ENCODE results near the gene DGKH. TPM values are rescaled to one million over a fixed set of nuclear protein-coding genes. Genes with fewer than 3 reads are reported as not detected.

Gene DGKH
- total and polyA plus RNA-seq, 2 donors (not counting 1 experiment from before 2014, with no cell fraction given): 0.06 to 0.67 TPM

DNA sequence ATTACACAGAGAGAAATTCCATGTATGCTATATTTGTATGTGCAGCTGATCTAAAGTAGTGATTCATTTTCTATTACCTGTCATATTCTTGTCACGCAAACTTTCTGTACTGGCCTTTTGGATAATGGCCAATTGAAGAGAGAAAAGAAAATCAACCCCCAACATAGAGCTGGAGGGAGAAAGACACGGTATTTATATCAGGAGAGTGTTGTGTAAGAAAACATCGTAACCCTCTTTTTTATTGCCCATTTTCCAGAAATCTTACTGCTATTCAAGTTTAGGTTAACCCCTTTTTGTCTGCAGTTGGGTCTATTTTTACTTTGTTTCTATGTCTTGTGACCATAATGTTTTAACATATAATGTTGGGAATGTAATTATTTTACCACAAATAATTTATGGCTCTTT, 27.9 kb downstream of the DGKH start:
- no peaks in the 10 kb centered on the region for H3K27me3 Mint-ChIP-seq
- ChIA-PET POLR2A (no interaction called here), CTCF (no interaction called here)
- DNase-seq (no peak), ATAC-seq (ENCODE audit: low read depth) (no peak)
- H3K27ac ChIP-seq (ENCODE audit: low read length in 2 of 2): no peak overlapping the region
- H4K20me1 ChIP-seq (ENCODE audit: control insufficient read depth, insufficient read depth, low read length, poor library complexity, severe bottlenecking): no peaks in the 10 kb centered on the region
- no peak overlapping the region for H2AFZ ChIP-seq (ENCODE audit: insufficient read depth, low read depth, low read length, poor library complexity, severe bottlenecking)
- intact Hi-C loops (cut with micrococcal nuclease): no loop called here
- no peaks in the 10 kb centered on the region for H3K36me3 ChIP-seq (replicated peaks in 1 of 2; ENCODE audit: control extremely low read depth in 1 of 2, control insufficient read depth in 1 of 2, extremely low read depth in 1 of 2, insufficient read depth in 2 of 2, low read length in 1 of 2)
- no CpG with 5 or more reads among the region's 3 CpGs for WGBS (ENCODE audit: insufficient coverage)
- H3K9me3 Mint-ChIP-seq (ENCODE audit: insufficient read depth): no peaks in the 10 kb centered on the region
- no peaks in the 10 kb centered on the region for H3K4me1 ChIP-seq (ENCODE audit: control insufficient read depth in 2 of 2, insufficient read depth in 2 of 2, low read length in 2 of 2)
- H3K9me3 ChIP-seq (ENCODE audit: control extremely low read depth in 1 of 3, control insufficient read depth in 2 of 3, insufficient read depth in 1 of 3, low read length in 2 of 3): no peaks in the 10 kb centered on the region
- no peaks in the 10 kb centered on the region for H3K79me2 ChIP-seq (ENCODE audit: control insufficient read depth, insufficient read depth, low read length)
- H3K4me3 ChIP-seq (ENCODE audit: control extremely low read depth in 1 of 5, extremely low read depth in 1 of 5, insufficient read depth in 1 of 5, low read depth in 2 of 5, low read length in 4 of 5): no peak overlapping the region
- TF ChIP-seq, protein P1, sequence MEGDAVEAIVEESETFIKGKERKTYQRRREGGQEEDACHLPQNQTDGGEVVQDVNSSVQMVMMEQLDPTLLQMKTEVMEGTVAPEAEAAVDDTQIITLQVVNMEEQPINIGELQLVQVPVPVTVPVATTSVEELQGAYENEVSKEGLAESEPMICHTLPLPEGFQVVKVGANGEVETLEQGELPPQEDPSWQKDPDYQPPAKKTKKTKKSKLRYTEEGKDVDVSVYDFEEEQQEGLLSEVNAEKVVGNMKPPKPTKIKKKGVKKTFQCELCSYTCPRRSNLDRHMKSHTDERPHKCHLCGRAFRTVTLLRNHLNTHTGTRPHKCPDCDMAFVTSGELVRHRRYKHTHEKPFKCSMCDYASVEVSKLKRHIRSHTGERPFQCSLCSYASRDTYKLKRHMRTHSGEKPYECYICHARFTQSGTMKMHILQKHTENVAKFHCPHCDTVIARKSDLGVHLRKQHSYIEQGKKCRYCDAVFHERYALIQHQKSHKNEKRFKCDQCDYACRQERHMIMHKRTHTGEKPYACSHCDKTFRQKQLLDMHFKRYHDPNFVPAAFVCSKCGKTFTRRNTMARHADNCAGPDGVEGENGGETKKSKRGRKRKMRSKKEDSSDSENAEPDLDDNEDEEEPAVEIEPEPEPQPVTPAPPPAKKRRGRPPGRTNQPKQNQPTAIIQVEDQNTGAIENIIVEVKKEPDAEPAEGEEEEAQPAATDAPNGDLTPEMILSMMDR (IDR thresholded peaks at IDR 0.05): no peak
- no peak for TF ChIP-seq EZH2 (IDR thresholded peaks at IDR 0.05; ENCODE audit: borderline replicate concordance, insufficient read depth, low read depth, low read length, poor library complexity, severe bottlenecking)
- H3K4me1 Mint-ChIP-seq: no peaks in the 10 kb centered on the region
- no peak overlapping the region for H3K4me3 Mint-ChIP-seq
- no peak overlapping the region for H3K9ac ChIP-seq (ENCODE audit: low read length)
- no peak overlapping the region for H3K4me2 ChIP-seq (replicated peaks; ENCODE audit: low read depth, low read length, poor library complexity, severe bottlenecking)
- H3K27me3 ChIP-seq (replicated peaks in 1 of 4; ENCODE audit: control extremely low read depth in 1 of 4, control insufficient read depth in 3 of 4, insufficient read depth in 4 of 4, low read length in 3 of 4): no peaks in the 10 kb centered on the region
- no peak overlapping the region for H3K27ac Mint-ChIP-seq

DNA sequence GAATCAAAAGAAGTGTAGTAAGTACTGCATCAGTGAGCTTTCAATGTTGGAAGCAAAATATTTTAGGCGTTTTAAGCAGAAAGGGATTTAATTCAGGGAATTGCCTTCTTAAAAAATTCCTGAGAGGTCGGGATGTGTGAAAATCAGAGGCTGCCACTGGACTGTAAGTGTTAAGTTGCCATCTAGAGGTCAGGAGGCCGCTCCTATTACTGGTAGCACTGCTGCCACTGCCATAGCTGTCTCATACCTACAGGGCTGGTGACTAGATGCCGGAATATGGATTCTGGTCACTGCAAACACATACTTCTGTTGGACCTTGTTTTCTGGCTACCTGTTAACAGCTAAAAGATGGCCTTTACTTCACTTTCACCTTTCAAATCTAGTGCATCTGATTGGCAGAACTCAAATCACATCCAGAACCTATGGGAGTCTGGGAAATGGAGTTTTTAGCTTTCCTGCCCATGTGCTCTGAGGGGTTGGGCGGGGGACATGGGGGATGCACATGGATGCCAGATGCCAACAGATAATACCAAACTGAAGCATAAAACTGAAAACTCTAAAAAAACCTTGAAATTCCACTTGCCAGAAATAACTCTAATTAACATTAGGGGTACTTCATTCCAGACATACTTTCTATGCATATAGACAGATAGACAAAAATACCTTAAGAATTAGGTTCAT, 29.8 kb downstream of the DGKH start:
- Histone ChIP-seq H3K36me3 (replicated peaks in 1 of 2; ENCODE audit: control extremely low read depth in 1 of 2, control insufficient read depth in 1 of 2, extremely low read depth in 1 of 2, insufficient read depth in 2 of 2, low read length in 1 of 2) (no peaks in the 10 kb centered on the region), H2AFZ (ENCODE audit: insufficient read depth, low read depth, low read length, poor library complexity, severe bottlenecking) (no peak overlapping the region), H4K20me1 (ENCODE audit: control insufficient read depth, insufficient read depth, low read length, poor library complexity, severe bottlenecking) (no peaks in the 10 kb centered on the region), H3K9me3 (ENCODE audit: control extremely low read depth in 1 of 3, control insufficient read depth in 2 of 3, insufficient read depth in 1 of 3, low read length in 2 of 3) (no peaks in the 10 kb centered on the region), H3K4me2 (replicated peaks; ENCODE audit: low read depth, low read length, poor library complexity, severe bottlenecking) (no peak overlapping the region), H3K4me1 (ENCODE audit: control insufficient read depth in 2 of 2, insufficient read depth in 2 of 2, low read length in 2 of 2) (no peaks in the 10 kb centered on the region), H3K27ac (ENCODE audit: low read length in 2 of 2) (no peak overlapping the region), H3K4me3 (ENCODE audit: control extremely low read depth in 1 of 5, extremely low read depth in 1 of 5, insufficient read depth in 1 of 5, low read depth in 2 of 5, low read length in 4 of 5) (no peak overlapping the region), H3K79me2 (ENCODE audit: control insufficient read depth, insufficient read depth, low read length) (no peaks in the 10 kb centered on the region), H3K9ac (ENCODE audit: low read length) (no peak overlapping the region), H3K27me3 (replicated peaks in 1 of 4; ENCODE audit: control extremely low read depth in 1 of 4, control insufficient read depth in 3 of 4, insufficient read depth in 4 of 4, low read length in 3 of 4) (no peaks in the 10 kb centered on the region)
- Mint-ChIP-seq H3K4me1 (no peaks in the 10 kb centered on the region), H3K9me3 (ENCODE audit: insufficient read depth) (no peaks in the 10 kb centered on the region), H3K27me3 (no peaks in the 10 kb centered on the region), H3K4me3 (no peak overlapping the region), H3K27ac (no peak overlapping the region)
- DNase-seq (no peak), ATAC-seq (ENCODE audit: low read depth) (no peak)
- ChIA-PET CTCF (interaction anchor here (1.0 to 1.4 kb wide), 2 partner anchors 30 to 178 kb away, joined by 3 read pairs; partner anchors contain the start of gene DGKH), POLR2A (no interaction called here)
- TF ChIP-seq, protein P1 (IDR thresholded peaks at IDR 0.05): no peak
- TF ChIP-seq EZH2 (IDR thresholded peaks at IDR 0.05; ENCODE audit: borderline replicate concordance, insufficient read depth, low read depth, low read length, poor library complexity, severe bottlenecking): no peak
- intact Hi-C loops (cut with micrococcal nuclease): no loop called here
- WGBS (ENCODE audit: insufficient coverage): 100% methylated on average over 4 of the region's 5 CpGs

Data from B cell (primary cell).